ENCODE measurements around the gene ENG.
"Not testable (repeated sequence)": the region's sequence is repeated elsewhere in the genome, so short reads cannot be mapped to it uniquely, and the experiment has no call there.

ENG gene

DNA sequence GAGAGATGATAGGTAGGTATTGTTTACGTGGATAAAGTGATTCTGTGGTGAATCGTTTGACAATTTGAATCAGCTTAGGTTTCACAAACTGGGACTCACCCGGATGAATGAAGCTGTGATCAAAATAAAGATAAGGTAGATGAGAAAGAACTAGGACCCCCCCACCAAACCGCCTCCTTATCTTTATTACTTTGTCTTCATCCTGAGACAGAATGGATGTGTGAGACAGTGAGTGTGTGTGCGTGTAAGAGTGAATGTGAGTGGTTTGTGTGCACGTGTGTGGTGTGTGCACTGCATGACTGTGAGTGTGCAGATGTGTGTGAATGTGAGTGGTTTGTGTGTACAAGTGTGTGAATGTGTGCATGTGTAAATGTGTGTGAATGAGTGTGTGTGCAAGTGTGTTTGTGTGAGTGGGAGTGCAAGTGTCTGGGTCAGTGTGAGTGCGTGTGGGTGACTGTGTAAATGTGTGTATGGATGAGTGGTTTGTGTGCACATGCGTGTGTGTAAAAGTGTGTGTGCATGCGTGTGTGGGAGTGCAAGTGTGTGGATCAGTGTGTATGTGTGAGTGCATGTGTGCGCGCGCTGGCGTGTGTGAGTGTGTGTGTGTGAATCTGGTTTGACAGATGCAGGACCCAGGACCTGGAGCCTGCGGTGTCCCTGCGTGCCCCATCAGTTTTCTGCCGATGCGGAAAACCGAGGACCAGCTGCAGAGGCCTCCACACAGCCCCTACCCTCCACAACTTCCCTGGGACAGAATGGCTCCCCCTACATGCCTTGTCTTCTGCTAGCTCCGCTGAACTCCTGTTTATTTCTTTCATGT lies 11.4 kb upstream of the ENG start:
- no peak for DNase-seq (ENCODE audit: low read depth)

DNA sequence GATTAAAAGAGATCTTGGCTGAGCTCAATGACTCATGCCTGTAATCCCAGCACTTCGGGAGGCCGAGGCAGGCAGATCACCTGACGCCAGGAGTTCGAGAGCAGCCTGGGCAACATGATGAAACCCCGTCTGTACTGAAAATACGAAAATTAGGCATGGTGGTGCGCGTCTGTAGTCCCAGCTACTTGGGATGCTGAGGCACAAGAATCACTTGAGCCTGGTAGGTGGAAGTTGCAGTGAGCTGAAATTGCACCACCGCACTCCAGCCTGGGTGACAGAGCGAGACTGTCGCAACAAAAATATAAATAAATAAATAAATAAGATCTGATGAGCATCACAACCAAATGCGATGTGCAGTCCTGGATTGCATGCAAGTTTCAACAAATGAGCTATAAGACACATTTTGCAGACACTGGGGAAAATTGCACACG lies 8.7 kb upstream of the ENG start:
- no peak for DNase-seq (ENCODE audit: low read depth)

DNA sequence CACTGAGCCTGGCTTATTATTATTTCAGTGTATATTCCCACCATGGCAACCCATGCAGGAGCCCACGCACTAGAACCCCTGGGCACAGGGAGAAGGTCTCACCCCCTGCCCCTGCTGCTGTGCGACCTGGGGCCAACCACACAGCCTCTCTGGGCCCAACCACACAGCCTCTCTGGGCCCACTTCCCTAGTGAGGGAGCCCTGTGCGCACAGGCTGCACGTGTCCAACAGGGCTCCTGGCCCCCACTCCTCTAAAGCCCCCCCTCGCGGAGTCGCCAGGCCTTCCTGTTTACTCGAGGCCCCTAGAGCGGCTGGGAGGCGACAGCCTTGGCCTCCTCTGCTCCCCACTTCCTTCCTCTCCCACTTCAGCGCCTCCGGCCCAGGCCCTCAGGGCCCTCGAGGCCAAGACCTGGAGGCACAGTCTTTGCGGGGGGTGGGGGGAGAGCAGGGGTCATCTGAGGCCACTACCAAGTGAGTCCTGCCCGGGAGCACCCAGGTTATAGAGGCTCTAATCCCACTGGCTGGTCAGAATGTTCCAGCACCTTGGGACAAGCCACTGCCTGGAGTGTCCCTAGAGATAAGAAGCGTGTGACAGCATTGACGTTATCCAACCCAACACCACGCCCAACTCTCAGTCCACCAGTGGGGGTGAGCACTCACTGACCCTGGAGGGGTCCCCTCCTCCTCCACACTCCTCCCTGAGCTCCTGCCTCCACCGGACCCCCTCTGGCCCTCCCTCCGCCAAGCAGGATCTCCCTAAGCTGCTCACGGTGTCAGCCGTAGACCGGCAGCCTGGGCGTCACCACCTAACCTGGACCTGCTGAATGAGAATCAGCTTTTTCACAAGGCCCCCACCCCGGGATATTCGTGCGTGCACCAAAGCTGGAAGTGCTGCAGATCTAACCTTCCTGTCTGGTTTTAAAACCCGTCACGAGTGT lies 7.9 kb upstream of the ENG start:
- peak; percentile 25 for DNase-seq (ENCODE audit: low read depth)

DNA sequence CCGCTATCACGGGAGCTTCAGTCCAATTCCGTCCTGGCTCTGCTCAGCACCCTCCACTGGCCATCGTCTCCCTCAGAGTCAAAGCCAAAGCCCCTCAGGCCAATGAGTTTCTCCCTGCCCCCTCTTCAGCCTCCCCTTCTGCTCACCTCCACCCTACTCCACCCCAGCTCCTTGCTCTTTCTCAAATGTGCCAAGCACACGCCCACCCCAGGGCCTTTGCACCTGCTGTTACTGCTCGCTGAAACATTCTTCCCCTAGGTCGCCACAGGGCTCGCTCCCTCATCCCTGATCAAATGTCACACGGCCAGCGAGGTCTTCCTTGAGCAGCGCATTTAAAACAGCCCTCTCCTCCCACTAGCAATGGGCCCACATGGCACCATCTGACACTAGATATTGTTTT lies 6.3 kb upstream of the ENG start:
- no peak for DNase-seq (ENCODE audit: low read depth)

DNA sequence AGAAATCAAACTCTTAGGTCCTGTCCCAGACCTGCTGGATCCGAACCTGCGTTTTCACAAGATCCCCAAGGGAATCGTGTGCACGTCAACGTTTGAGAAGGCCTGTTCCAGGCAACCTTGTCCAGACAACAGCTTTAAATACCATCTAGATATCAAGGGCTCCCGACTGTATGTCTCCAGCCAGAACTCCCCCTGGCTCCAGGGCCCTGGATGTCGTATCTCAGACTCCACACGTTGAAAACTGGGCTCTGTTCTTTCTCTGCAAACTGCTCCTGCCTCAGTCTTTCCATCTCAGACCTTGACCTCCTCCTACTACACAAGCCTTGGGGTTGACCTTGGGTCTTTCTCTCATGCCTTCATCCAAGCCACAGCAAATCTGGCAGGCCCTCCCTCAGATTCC lies 5.8 kb upstream of the ENG start:
- no peak for DNase-seq (ENCODE audit: low read depth)

DNA sequence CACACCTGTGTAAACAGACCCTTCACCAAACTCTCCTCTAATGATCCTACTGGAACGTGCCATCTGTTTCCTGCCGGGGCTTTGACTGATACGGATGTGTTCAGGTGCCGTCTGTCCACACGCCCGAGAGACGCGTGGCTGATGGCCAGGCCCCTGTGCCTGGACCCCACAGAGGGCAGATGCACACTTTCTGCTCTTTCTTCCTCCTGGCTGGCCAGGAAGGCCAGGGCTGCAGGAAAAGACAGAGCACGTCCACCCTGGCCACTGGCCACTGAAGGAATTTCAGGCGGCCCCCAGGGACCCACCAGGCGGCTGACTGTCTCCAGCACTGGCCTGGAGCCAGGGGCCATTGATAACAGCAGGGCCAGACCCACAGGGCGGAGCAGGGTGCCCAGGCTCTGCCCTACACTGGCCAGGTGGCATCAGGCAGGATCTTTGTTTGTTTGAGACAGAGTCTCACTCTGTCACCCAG lies 3.6 kb upstream of the ENG start:
- DNase-seq (ENCODE audit: low read depth): no peak

DNA sequence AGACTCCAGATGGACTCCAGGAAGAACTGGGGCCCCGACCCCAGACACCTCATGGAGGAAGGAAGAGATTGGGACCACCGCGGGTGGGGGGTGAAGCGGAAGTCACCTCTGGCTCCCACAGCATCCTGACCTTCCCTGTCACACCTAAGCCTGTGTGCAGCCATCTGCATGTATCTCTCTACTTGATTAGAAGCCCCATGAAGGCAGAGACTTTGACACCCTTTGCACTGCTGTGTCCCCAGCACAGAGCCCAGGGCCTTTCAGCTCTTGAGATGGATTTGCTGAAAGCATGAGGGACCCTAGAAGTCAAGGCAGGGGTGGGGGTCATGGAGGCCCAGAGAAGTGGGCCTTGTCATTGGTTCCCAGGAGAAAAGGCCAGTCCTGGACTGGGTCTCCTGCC lies 2.8 kb upstream of the ENG start:
- no peak for DNase-seq (ENCODE audit: low read depth)

DNA sequence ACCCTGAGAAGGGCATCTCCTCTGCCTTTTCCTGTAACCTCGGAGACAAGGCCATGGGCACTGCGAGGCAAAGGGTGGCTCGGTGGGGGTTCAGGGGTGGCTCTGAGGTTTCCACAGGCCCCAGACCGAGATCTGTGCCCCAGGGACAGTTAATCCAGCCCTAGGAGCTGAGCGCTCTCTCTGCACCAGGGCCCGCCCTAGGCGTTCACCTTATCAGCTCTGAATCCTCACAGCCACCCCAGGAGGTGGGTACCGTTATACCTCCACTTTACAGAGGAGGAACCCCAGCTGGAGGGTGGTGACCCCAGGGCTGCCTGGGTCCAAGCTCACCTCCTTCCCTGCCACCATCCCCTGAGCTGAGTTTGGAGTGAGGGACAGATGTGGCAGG lies 2.3 kb upstream of the ENG start:
- no peak for DNase-seq (ENCODE audit: low read depth)

DNA sequence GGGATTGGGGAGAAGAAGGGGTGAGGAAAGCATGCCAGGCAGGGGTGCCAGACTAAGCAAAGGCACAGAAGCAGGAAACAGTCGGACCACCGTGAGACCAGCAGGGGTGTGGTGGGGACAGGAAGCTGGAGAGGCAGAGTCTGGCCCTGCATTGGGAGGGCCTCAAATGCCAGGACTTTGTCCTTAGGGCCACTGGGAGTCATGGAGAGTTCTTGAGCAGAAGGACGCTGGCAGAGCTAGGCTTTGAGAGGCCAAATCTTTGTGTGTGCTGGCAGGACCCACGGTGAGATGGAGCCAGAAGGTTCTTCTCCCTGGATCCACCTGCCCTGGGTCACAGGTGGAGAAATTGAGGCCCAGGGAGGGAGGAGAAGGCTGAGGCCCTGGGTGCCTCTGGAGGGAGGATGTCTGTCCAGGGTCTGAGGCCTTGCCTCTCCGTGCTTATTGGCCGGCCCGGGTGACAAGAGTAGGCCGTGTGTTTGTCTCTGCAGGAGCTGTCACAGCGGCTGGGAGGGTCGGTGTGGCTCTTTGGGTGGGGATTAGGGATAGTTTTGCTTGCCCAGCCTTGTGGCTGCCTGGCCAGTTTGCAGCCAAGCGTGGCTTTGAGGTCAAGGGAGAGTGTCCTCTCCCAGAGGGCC lies 1.8 kb upstream of the ENG start:
- no peak for DNase-seq (ENCODE audit: low read depth)

DNA sequence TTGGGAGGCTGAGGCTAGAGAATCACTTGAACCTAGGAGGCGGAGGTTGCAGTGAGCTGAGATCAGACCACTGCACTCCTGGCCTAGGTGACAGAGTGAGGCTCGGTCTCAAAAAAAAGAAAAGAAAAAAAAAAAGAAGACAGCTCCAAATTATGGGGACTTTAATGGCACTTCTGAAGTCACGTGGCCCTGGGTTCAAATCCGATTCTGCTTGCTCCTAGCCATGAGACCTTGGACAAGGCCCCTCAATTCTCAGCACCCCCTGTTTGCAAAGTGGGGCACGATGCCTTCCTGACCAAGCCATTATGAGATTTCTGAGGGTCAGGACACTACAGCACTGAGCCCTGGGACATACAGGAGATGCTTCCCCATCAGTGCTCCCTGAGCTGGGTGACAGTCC lies 1.1 kb upstream of the ENG start:
- DNase-seq (ENCODE audit: low read depth): no peak

DNA sequence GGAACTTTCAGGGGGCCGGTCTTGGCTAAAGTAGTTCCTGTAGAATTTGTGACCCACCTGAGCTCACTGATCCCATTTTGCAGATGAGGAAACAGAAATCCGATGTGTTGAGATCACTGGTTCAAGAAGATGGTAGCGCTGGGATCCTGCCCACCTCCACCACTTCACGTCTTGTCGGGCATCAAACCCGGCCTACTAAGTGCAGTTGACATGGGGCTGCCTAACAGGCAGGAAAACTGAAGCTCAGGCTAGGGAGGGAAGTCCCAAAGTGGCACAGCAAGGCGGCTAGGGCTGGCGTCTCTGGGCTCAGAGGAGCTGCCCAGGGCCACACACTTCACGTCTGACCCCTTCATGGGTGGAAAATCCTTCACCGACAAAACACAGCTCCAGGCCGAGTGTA lies 502 bp upstream of the ENG start:
- no peak for DNase-seq (ENCODE audit: low read depth)

DNA sequence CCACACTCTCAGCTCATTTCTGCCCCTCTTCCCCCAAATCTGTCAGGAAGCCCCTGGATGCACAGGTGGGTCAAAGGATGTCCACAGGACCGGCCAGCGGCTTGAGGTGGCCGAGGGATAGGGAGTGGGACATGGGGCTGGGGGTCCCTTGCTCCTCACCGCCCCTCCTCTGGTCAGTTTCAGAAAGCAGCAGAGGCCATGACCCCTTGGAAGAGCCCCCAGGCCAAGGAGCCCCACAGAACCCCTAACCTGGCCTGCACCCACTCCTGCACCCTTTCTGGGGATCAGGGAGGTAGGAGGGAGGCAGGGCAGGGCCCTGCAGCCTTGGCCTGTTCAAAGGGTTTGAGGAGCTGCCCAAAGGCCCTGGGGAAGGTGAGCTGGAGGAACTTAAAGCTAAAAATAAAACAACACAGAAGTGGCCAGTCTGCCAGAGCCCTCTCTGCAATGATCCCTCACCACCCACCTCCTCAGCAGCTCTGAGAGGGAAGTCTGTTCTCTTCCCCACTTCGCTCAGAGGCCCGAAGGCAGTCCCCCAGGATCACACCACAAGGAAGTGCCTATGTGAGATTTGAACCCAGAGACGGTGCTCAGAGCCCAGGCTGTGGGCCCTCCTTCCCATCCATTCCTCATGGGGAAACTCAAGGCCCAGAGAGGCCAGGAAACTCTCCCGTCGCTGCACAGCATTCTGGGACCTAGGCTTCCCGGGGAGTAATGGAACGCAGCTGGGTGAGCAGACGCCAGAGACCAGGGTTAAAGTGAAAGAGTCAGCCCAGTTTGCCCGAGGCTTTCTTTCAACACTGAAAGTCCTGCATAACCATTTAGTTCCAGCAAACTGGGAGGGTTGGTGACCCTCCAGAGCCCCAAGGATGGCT lies 910 bp downstream of the ENG start:
- DNase-seq (ENCODE audit: low read depth): no peak

DNA sequence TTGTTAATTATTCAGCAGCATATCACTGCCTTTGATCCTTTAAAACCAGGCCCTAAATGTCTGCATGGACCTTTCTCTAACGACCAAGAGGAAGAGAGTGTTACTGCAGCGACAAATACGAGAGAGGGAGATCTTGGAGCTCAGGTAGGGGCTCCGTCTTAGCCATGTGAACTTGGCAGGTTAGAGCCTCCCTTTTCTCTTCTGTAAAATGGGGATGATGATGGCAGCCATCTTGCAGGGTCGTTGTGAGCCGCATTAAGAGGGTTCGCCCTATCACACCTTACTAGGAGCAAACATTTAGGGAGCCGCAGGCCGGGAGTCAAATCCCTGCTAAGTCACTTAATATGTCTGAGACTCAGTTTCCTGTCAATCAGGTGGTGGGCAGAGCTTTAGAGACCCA lies 1.6 kb downstream of the ENG start:
- no peak for DNase-seq (ENCODE audit: low read depth)

DNA sequence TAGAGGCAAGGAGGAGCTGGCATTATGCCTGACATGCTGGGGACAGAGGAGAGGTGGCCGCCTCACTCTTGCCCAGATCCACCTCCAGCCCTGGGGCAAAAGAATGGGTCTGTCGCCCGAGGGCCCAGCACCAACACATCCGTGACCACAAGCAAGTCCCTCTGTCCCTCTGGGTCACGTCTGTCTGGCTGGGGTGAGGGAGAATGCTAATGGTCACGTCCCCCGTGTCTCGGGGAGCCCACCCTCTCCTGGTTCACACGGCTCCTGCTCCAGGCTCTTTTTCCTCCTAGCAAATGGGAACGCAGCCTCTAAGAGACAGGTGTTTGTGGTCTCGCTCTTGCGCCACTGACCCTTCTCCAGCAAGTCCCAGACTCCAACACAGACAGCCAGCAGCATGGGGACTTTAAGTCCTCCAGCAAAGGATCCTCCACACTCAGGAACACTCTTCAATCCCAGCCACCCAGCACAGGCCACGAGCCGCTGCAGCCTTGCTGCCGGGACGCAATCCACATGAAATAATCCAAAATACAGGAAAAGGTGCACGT lies 4.1 kb downstream of the ENG start:
- DNase-seq (ENCODE audit: low read depth): no peak

DNA sequence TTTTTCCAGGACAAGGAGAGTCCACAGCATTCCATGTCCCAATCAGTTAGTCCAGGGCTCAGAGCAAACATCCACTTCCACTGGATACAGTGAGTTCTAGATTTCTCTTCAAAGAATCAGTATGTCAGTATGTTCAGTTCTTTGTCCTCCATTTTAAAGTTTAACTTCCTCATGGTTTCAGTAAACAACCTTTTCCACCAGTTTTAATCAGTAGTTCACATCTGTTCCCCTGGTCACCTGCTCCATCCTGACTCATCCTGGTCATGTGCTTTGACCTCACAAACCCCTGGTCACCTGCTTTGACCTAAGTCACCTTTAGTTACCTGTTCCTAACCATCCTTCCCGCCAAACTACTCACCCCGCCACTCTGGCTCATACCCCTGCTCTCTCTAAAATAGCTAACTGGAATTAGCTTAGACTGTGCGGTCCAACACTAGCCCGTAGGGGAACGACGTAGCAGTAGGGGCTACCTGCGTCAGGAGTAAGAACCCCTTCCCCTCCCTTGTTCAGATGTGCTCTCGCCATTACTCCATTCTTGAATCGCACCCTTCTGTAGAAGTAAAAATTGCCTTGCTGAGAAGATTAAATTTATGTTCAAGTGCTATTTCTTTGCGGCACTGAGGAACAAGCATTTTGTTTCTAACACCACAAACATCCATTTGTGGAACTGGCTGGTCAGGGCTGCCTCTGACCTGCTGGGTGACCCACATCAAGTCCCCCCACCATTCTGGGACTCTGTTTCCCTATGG lies 5.5 kb downstream of the ENG start:
- no peak for DNase-seq (ENCODE audit: low read depth)

DNA sequence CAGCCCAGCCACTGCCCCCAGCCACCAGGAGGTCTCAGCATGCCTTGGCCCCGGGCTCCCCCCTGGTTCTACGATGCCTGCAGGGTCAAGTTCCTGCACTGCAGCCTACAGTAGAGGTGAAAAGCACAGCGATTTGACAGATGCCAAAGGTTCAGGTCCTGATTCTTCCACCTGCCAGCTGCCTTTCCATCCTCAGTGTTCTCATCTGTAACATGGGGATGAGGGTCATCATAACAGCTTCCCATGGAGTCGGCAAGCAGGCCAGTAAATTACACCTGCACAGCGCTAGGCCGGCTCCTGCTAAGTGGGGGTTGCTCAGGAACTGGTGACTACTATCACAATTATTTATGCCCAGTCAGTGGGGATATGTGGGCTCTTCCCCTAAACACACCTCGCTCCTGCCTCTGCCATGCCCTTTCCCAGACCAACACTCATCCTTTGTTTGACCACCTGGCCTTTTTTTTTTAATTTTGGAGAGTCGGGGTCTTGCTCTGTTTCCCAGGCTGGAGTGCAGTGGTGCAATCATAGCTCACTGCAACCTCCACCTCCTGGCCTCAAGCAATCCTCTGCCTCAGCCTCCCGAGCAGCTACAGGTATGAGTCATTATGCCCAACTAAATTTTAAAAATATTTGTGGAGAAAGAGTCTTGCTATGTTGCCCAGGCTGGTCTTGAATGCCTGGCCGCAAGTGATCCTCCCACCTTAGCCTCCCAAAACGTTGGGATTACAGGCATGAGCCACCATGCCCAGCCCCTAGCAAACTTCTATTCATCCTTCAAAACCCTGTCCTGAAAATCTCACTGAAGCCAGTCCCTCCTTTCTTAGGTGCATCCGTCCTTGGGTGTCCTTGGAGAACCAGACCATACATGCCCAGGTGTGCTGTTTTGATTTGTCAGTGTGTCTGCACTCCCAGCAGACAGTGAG lies 6.4 kb downstream of the ENG start:
- DNase-seq (ENCODE audit: low read depth): no peak

DNA sequence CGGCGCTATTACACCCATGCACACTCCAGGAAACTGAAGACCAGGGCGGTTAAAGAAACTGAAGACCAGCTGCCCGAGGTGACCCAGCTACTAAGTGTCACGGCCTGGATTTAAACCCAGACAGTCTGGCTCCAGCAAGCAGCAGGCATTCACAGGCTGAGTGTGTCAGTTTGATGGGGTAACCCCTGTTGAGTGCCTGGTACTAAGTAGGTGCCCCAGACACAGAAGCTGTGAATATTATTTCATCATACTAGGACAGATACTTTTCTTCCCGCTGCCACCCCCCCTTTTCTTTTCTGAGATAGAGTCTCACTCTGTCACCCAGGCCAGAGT lies 7.3 kb downstream of the ENG start:
- DNase-seq (ENCODE audit: low read depth): no peak

DNA sequence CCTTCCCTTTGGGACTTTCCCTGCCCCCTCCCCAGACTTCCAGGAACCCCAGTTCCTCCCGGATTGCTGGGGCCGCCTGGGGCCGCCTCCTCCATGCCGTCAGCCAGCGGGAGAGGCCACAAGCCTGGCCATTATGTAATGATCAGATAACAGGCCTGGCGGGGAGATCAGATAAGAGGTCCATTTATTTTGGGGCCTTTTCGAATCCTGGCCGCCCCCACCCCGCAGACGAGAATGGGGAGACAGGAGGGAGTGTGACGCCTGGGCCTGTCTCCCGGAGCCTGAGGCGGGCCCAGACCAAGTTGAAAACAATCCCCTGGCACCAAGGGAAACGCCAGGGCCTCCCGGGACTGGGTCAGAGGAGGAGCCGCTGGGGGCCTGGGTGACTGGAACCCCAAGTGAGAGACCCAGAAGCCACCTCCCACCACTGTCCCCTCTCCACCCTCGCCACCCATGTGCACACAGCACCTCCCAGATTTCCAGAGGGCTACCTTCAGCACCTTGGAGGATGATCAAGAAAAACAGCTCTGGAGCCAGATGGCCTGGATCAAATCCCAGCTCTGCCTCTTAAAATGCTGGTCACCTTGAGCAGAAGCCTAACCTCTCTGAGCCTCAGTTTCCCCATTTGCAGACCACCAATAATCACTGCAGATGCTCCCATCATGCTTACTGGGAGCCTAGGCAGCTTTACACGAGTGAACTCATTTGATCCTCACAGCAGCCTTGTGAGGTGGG lies 7.8 kb downstream of the ENG start:
- DNase-seq (ENCODE audit: low read depth): no peak

DNA sequence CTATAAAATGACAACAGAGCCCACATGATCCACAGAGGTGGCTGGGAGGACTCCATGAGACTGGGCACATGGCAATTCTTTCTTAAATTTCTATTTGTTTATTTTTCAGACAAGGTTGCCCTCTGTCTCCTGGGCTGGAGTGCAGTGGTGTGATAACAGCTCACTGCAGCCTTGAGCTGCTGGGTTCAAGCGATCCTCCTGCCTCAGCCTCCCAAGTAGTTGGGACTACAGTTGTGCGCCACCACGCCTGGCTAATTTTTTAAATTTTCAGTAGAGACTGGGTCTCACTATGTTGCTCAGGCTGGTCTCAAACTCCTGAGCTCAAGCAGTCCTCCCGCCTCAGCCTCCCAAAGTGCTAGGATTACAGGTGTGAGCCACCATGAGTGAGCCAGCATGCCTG lies 8.8 kb downstream of the ENG start:
- not testable (repeated sequence) for DNase-seq (ENCODE audit: low read depth)

Measured in activated T-helper 9 cell treated with anti-CD3 and anti-CD28 coated beads, Interleukin-2, amount 50 U/mL, for 16 hours (primary cell).